NCI-H2081 (cell line): ENCODE data around the gene PMAIP1.
"Not testable (repeated sequence)": the region's sequence is repeated elsewhere in the genome, so short reads cannot be mapped to it uniquely, and the experiment has no call there.

Source experiments
- DNase-seq, 2 experiments: peaks; one replicate each; lab custom pipeline; 2025; lab: John Stamatoyannopoulos, UW

The PMAIP1 gene

DNA sequence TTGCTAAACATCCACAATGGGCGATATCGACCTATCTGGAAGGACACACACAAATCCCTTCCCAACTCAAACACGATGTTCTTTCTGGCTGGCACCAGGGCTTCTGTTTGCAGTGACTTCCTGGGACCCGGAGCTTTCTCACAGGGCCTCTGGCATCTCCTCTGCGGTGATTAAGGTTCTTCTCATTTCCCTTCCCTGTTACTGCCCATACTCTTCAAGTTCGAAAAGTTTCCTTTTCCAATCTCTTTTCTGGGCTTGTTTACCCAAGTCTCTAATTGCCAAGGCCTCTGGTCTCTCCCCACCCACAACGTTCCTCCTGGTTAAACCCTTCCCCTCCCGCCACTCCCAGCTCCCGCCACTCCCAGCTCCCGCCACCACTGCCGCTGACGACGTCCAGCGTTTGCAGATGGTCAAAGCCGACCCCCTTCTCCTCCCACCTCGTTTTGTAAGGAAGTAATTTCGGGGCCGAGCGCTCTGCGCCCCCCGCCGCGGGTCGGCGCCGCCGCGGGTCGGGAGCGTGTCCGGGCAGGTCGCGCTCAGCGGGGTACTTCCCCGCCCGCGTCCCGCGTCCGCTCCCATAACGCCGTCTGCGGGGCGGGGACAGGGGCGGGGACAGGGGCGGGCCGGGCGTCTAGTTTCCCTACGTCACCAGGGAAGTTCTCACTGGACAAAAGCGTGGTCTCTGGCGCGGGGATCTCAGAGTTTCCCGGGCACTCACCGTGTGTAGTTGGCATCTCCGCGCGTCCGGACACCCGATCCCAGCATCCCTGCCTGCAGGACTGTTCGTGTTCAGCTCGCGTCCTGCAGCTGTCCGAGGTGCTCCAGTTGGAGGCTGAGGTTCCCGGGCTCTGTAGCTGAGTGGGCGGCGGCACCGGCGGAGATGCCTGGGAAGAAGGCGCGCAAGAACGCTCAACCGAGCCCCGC lies at the start of gene PMAIP1:
Gene PMAIP1 (plus strand): TSS at position 699 of the 924 bp plus-strand sequence. CDS start 182 bp downstream, at position 881.
- DNase-seq: peak; percentile 91

DNA sequence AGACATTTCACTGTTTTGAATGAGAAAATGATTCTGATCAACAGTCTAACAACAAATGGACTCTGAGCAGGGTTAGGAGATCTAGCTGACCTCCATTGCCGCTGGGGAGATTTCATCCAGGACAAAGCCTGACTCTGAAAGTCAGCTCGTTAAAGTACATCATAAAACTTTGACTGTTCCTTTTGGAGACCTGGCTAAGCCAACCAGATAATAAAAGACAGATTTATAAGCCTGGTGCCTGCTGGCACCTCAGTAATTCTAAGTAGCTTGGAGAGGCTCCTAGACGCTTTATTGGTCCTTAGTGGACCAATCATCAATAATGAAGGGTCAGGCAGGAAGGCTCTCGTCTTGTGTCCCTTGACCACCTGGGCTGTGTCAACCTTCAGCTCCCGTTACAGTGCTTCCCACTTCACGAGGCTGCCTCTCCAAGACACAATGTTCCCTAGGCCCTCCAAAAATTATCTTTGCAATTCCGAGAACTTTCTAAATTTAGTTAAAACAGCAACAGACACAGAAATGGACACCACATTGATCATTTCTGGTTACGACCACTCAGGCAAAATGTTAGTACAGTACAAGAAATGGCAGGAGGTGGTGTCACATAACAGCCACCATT lies 47.9 kb upstream of the PMAIP1 start:
- no peak for DNase-seq

DNA sequence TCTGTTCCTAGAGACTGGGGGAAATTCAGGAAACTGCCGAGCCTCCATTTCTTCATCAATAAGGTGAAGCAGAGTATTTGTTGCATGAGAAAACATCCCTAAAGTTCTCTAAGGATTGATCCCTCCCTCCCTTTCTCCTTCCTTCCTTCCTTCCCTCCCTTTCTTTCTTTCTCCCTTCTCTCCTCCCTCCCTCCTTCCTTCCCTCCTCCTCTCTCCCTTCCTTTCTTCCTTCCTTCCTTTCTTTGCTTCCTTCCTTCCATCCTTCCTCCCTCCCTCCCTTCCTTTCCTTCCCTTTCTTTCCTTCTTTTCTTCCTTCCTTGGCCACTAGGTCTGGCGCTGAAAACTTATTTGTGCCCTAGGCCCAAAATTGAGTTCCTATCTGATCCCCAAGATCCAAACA lies 47.2 kb upstream of the PMAIP1 start:
- no peak for DNase-seq

DNA sequence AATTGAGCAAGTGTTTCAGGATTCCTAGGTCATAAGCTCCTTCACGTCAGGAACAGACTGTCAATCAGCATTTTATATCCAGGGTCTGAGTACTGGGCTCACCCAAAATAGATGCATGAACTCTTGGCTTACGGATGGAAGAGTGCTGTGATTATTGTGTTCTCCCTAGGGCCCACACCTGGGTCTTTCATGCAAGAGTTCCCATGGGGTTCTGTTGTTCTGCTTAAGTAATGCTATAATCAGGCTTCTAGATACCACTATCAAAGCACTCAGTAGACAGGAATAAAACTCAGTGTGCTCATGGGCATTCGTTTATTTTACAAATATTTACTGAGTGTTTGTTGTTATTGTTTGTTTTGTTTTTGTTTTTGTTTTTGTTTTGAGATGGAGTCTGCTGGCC lies 46.4 kb upstream of the PMAIP1 start:
- no peak for DNase-seq

DNA sequence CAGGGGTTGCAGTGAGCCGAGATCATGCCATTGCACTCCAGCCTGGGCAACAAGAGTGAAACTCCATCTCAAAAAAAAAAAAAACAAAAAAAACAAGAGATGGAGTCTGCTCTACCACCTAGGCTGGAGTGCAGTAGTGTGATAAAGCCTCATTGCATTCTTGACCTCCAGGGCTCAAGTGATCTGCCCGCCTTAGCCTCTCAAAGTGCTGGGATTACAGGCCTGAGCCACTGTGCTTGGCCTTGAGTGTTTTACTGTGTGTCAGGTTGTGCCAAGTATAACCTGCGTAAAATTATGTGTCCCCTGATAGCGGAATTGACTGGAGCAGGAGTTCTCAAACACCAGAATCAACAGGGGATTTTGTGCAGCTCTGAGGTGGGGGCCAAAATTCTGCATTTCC lies 45.8 kb upstream of the PMAIP1 start:
- not testable (repeated sequence) for DNase-seq

DNA sequence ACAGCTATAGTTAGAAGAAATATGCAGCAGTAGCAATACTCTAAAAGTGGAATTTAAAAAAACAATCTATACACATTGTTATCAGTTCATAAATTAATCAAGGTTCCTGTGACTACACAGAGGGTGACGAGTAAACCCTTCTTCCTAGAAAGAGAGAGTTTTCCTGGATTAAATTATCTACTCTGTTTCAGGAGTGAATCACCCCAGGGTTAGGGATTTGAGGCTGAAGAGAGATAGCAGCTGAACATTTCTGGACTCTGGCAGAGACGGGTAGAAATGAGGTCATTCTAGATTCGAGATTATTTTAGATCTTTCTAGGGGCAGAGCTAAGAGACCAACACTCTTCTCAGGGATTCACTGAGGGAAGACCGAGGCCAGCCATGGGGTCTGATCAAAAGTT lies 38.8 kb upstream of the PMAIP1 start:
- DNase-seq: no peak

DNA sequence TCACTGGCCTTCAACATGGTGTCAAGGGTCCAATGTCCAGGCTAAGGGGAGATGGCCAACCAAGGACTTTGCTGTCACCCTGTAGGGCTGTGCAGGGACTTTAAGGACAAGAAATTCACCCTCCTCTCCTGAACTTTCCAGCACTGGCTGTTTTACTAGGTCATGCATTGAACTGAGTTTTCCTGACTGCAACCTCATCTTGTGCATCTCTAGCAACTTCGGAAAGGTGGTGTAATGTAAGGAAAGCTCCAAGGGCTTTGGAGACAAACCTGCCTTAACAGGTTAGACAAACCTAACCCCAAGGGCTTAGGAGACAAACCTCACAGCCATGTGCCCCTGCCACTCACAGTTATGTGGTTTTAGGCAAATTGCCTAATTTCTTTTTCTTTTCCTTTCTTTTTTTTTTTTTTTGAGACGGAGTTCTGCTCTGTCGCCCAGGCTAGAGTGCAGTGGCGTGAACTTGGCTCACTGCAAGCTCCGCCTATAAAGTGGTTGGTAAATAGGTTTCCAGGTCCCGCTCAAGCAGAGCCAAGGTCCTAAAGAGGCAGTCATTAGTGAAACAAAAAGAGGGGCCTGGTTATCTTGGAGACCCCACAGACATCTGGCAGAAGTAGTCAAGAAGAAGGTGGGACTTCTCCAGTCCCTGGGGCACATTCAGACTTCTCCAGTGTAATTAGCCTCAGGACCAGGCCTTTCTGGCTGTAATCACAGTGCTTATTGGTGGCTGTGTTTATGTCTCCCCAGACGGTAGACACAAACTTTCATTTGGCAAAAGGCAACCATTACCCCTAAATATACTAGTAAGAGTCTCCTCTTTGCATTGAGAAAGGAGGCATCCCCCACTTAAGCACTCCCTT lies 37.6 kb upstream of the PMAIP1 start:
- DNase-seq: no peak

DNA sequence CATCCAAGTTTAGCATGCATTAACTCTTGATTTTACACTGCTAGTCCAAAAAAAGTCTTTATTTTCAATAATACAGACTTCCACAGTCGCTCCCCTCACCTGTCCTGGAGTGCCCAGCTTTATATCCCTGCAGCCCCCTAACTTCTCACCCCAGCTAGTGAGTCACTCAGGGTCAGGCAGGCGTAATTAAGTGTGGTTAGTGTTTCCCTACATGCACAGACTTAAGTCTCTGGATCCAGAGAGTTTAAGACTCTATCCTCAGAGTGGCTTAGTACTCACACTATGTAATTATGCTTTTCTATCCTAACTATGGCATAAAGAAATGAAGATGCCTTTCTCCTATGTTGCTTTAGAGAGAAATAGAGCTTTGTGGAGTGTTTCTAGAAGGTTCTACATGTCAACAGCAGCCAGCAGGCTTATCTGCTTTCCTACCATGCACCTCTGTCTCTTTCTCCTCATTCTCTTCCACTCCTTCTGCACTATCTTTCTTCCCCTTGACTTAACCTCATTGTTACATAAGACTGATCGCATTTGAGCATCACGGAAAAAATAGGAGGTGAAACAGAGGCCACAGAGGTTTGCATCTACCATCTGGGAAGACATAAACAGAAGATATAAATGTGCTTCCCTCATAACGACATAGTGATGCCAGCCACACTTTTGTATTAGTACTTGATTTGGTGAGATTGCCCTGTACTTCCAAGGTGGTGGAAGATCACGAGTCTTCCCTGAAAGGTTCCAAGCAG lies 34.4 kb upstream of the PMAIP1 start:
- no peak for DNase-seq

DNA sequence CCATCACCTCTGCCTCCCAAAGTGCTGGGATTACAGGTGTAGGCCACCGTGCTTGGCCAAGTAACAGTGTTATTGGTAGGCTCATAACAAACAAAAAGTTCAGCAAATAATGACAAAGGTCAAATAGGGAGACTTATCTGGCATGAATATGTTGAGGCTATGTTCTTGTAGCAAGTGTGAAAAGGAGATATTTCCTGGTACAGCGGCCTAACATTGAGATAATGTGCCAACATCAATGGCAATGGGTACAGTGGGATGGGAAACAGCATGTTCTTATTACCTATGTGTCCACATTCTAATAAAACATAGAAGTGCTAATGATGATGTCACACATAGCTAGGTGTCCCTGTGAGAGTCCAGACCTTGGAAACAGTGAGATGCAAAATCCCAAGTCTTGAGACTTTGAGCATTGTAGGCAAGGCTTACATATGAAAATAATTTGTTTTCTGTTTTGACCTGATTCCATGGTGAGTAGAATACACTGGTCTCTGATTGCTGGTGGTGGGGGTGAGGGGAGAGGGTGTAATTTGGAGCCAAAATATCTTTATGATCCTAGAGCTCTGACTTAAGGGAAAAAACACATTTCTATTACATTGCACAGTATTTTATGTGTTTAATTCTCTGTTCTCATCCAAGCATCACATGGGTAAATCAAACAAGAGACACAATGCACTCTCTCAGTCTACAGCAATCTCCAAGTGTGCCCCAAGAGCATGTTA lies 33.1 kb upstream of the PMAIP1 start:
- DNase-seq: no peak

DNA sequence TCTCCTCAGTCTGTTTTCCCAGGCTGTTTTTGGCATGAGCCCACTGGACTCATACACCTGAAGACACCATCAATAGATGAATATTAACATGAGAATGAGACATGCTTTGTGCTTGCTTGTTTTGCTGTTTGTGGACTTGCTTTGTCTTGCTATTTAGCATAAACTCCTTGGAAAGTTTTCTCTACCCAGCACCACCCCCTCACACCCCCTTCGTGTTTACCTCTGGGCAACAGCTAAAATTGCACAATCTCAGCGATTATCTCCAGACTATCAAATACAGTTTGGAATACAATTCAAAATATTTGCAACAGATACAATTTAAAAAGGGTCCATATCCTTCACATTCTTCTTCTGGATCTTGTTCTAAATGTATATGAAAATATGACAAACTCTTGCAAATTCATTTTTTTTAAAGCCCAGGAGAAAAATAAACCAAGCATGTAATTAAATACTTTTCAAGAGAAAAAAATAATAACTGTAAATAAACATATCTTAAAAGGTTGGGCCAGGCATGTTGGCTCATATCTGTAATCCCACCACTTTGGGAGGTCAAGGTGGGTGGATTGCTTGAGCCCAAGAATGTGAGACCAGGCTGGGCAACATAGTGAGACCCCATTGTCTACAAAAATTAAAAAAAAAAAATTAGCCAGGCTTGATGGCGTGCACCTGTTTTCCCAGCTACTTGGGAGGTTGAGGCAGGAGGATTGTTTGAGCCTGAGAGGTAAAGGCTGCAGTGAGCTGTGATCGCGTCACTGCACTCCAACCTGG lies 32.3 kb upstream of the PMAIP1 start:
- no peak for DNase-seq

DNA sequence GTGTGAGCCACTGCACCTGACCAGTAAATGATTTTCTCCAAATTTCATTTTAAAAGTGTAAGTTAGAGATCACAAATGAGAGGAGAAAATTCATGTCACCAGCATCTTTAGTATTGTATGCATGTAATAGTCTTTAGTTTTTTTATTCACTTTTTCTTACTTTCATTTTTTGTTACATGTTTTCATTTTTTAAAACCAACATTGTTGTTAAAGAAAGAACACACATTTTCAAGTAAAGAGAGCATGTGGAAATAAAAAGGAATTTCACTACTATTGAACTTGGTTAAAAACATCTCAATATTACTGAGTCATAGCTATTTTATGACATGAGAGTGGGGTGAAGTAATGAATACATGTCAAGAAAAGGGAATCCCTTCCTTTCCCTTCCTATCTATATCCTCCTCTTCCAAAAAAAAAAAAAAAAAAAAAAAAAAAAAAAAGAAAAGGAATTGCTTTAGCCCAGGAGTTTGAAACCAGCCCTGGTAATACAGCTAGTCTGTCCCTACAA lies 29.1 kb upstream of the PMAIP1 start:
- DNase-seq: no peak

DNA sequence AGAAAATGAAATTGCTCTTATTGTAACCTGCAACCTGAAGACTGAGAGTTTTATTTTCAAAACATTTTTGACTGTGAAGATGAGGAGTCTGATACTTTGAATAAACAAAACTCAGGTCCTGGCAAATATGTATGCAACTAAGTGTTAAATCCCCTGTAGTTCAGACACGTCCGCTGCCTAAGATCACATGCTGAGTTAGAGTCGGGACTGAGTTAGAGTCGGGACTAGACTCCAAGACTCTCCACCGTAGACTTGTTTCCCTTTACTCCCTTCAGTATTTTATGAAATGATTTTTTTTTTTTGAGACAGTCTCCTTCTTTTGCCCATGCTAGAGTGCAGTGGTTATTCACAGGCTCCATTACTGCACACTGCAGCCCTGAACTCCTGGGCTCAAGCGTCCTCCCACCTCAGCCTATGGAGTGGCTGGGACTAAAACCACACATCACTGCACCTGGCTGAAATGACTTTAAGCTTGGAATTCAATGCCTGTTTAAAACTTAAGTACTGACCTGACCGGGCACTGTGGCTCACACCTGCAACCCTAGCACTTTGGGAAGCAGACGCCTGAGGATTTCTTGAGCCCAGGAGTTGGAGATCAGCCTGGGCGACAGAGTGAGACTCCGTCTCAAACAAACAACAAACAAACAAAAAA lies 28.0 kb upstream of the PMAIP1 start:
- no peak for DNase-seq

DNA sequence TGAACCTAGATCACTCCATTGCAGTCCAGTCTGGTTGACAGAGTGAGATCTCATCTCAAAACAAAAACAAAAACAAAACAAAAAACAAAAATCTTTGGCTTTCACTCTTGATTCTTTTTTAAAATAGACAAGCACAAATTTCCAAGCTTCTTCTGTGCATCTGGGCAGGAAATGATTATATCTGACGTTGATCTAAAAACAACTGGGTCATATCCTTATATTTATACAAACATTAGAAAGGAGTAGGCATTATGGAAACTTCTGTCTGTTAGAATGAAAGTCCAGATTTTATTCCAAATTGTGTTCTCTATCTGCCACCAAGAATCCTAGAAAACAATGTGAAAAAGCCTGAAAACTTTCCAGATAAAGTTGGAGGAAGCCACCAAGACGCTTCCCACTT lies 26.2 kb upstream of the PMAIP1 start:
- no peak for DNase-seq

DNA sequence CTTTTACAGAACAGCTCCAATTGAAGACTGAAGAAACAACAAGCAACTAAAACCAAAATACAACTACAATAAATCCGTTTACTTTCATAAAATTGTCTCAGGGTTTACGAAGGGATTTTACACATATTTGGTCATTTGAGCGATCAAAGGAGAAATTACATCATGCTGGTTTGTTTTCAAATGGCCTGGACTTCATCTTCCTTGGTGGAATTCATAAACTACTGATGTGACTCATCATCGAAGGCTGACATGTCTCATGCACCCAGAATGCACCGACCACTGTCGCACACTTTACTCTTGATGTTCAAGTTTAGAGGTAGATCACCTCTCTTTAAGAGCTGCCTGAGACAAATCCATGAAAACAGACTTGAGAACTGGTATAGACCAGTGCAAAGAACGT lies 25.6 kb upstream of the PMAIP1 start:
- DNase-seq: no peak

DNA sequence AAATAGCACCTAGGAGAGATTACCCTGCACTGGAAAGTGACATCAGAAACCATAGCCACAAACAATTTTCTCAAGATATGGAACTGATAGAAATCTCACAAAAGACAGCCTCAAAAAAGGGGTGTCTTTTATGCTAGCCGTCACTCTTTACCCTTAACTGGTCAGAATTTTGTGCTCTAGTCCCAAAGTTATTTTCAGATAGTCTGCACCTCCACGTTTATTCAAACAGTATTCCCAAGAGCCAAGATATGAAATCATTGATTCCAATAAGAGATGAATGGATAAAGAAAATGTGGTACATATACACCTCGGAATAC lies 23.5 kb upstream of the PMAIP1 start:
- DNase-seq: no peak

DNA sequence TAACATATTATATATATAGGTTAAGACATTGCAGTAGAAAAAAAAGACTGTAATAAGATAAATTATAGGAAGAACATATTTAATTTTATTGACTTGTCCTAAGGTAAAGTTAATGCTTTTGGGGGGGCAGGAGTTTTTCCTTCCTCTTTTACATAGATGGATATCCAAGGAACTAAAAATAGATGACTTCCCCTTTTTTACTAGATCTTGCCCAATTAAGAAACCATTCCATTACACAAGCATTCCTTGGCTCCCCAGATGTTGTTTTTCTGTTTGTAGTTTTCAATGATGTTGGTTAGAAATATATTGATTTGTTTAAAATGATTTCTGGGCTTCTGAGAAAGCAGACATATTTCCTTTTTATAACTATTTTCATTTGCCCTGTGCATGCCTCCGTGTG lies 22.4 kb upstream of the PMAIP1 start:
- no peak for DNase-seq

DNA sequence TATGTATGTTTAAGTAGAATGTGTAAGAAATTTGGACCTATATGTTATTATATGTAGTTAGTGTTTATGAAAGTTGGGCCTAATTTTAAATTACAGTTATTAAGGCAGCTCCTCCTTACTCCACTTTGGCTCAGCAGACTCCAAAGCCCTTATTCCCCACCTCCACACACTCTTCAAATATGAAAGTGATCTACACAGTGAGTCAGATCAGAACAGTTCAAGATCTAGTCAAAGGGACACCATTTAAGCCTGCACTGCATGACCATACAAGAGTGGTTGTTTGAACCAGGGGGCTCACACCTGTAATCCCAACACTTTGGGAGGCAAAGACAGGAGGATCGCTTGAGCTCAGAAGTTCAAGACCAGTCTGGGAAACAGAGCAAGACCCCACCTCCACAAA lies 21.2 kb upstream of the PMAIP1 start:
- no peak for DNase-seq

DNA sequence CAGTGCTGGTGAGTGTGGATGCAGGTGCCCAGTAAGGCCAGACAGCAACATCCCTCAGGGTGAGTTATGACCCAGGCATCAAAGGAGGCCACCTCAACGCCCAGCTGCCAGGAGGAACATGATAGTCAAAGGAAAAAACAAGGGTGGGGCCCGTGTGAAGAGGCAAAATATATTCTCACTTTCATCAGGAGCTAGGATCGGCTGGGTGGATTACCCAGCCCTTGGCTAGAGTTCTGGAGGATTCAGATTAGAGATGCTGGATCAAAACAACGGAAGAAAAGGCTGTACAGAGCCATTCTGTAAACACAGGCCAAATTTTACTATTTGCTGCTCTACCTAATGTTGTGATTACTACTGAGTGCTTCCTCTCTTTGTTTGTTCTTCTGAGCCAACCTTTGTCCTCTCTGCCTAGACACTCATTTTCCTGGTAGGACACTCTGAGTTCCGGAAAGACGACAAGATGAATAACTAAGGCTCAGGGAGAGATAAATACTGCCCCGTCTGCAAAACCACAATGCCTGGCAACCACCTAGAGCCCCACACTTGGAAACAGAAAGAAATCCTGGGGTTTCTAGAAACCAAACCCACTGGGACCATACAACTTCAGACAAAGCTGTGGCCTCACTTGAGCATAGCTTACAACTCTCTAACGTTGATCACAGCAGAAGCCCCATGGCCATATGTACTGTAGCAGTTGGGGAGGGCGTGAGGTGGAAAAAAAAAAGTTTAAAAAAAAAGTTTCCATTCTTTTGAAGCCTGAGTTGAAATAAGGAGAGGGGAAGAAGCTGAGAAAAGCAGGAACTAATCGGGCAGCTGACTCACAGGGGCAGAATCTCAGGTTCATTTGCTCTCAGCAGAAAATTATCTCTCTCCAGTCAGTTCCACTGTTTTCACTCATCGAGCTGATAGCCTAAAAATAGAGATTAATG lies 17.8 kb upstream of the PMAIP1 start:
- peak; percentile 9 to 66 for DNase-seq

DNA sequence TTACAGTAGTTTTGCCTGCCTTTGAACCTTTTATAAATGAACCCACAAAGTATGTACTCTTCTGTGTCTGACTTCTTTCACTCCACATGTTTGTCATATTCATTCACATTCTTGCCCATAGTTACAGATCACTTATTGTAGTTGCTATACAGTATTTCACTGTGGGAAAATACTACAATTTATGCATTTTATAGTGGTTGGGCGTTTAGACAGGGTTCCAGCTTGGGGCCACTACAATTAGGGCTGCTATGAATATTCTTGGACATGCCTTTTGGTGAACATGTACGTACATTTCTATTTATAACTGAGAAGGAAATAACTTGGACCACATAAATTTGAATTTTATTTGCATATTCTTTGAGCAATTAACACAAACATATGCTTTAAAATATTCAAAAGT lies 15.4 kb upstream of the PMAIP1 start:
- no peak for DNase-seq
